Stimulated activated CD8-positive, alpha-beta memory T cell treated with anti-CD3 and anti-CD28 coated beads, Interleukin-15, amount 100 ng/mL, for 1 hour (primary cell): Measurements from ENCODE around the gene ENAH.

Source experiments
- DNase-seq: peaks from one replicate; pipeline ENCODE4 v3.0.0-alpha.2; 2020; ENCODE audit warnings: low read depth

The ENAH gene

DNA sequence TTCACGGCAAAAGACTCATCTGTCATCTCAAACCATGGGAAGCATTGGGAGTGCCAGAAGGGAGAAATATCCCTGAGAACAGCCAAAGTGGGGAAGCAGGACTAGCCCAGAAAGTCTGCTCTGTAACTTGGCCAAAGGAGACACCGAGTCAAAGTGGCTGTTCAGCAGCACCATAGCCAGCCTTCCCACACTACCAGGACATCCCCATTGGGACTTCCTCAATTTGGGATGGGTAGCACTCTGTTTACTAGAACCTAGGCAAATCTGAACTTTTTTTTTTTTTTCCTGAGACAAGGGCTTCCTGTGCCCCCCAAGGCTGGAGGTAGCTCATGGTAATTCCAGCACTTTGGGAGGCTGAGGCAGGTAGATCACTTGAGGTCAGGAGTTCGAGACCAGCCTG is 93.0 kb downstream of the ENAH start:
- no peak for DNase-seq

- no peak for DNase-seq
These were observed 93.6 kb downstream of the ENAH start for GRCh38 chr1:225559326-225559725.

GRCh38 chr1:225556694-225557093 is 96.2 kb downstream of the ENAH start:
- no peak for DNase-seq

DNA sequence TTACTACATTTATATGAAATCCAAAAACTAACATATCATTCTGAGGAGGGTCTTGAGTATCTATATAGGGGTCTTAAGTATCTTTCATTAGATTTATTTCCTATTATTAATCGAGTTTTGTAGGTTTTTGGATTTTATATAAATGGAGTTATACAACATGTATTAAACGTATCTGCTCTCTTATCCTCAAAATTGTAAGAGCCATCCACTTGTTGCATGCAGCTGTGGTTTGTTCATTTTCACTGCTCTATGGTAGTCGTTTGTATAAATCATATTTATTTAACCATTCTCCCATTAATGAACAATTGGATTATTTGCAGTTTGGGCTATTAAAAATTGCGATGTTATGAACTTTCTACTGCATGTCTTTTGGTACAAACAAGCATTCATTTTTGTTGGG is 97.1 kb downstream of the ENAH start:
- DNase-seq: no peak

DNA sequence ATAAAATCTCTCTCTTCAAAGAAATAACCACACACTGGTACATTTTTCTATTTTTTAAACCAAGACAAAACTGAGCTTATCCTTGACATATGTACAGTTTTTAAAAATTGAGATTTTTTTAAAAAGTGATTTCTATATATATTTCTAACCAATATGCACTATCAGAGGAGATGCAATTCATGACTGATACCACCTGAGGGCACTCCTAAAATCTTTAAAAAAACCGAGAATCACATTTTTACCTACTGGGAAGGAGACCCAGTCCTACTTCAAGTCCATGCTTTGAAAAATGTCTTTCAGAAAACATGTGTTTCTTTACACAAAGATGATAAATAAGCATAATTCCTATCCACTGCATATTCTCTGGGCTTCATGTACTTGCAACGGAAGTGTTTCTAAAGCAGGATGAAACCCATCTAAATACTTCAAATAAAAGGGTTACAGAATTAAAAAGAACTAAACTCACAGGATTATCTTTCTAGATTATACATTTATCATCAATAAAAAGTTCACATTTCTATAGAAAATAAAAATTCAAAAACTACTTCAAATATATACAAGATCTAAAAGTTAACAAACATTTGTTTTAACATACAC is 98.6 kb downstream of the ENAH start:
- no peak for DNase-seq

DNA sequence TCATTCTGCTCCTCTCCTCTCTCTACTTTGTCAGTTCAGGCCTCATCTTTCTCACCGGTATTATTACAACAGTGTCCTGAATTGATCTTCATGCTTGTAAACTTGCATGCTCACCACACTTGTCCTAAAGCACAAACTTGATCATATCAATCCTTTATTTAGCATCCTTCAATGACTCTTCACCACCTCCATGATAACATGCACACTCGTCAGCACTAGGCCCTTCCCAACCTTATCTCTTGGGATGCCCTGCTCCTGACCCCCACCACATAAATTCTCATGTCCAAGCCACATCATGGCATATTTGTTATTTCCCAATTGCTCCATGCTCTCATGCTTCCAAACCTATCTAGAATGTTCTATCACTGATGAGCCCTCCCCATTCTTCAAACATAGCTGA is 103.1 kb downstream of the ENAH start:
- no peak for DNase-seq

- no peak for DNase-seq
These were observed 104.6 kb downstream of the ENAH start for GRCh38 chr1:225548140-225548857.

GRCh38 chr1:225545649-225546048 is 107.3 kb downstream of the ENAH start:
- no peak for DNase-seq

GRCh38 chr1:225544924-225545323 is 108.0 kb downstream of the ENAH start:
- DNase-seq: no peak

DNA sequence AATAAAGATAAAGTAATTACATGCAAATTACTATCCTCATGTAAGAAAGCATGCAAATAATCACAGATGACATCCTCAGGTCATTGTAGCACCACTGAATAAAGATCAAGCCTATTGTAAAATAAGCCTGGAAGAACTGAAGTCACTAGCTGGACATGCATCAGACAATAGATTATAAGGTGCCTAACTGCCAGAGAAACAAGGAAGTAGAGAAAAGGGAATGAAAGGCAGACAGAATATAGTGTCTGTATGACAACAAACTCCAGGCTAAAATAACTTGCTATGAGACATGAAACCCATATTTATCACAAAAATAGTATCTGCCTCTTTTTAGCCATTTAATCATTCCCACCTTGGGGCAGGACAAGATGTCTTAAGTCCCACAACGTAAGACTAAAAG is 108.7 kb downstream of the ENAH start:
- DNase-seq: no peak

DNA sequence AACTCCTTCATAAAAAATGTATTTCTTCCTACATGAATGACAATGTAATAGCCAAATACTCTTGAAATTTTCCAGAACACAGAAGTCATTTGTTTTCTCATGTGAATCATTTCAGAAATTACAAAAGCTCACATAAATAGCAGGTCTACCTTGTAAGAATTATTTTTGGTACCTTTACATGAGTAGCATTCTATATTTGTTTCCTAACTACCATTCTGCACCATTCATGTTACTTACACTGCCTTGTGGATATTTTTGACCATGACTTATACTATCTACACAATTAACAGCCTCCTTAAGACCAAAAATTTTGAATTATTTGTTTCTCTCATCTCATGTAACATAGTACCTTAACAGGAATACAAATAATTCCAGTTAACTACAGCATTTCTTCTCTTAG is 109.6 kb downstream of the ENAH start:
- no peak for DNase-seq

DNA sequence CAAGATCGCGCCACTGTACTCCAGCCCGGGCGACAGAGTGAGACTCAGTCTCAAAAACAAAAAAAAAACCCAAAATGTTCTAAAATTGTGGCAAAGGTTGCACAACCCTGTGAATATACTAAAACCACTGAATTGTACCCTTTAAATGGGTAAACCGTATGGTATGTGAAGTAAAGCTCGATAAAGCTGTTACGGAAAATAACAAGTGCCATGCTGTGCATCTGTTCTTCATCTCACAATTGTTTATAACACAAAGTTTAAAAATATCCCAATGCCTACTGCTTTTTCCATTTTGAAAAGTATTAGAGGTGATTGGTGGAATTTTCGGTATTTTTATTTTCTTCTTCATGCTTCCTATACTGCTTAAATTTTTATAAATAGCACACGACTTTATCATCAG is 111.5 kb downstream of the ENAH start:
- DNase-seq: no peak

DNA sequence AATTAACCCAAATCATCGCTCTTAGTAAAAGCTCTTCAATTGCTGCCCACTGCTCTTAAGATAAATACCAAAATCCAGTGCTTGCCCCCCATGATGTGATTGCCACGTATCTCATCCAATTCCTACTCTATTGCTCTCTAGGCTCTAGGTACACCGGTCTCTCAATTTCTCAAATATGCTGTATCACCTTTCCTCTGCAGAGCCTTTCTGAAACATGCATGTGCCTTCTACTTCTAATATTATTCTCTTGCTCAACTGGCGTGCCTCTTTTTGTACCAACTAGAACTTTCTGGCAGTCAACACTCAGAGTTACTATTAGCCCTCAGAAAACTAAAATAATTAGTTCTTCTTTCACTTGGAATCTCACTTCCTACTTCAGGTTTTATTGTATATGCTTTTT is 113.3 kb downstream of the ENAH start:
- DNase-seq: no peak

GRCh38 chr1:225539069-225539468 is 113.9 kb downstream of the ENAH start:
- no peak for DNase-seq

DNA sequence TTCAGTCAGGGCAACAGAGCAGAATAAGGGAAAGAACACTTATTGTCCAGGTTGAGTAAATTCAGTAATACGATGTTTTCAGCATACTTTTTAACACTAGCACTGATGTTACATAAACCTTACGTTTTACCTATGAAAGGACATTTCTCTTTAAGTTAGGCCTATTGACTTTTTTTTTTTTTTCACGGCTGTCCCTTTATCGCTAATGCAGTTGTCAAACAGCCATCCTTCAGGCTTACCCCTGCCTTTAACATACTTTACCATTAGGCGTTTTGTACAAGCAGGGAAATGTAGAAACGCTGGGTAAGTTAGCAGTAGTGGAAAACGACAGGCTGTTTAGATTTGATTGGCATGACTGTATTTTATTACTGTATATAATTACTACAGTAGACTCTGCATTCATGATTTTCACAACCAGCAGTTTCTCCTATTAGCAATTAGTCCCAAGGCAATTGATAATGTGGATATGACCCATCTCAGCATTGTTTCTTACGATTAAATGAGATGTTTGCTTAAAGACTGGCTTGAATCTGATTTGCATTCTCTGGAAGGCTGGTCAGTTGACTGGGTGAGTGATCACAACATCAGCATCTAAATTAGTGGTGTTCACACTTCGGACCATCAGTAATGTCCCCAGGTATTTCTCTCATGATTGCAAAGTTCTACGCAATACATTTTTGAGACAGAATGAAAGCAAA is 115.2 kb downstream of the ENAH start:
- DNase-seq: no peak

GRCh38 chr1:225535280-225535679 is 117.6 kb downstream of the ENAH start:
- DNase-seq: no peak

- DNase-seq: no peak
These were observed 118.2 kb downstream of the ENAH start for GRCh38 chr1:225534772-225535171.

DNA sequence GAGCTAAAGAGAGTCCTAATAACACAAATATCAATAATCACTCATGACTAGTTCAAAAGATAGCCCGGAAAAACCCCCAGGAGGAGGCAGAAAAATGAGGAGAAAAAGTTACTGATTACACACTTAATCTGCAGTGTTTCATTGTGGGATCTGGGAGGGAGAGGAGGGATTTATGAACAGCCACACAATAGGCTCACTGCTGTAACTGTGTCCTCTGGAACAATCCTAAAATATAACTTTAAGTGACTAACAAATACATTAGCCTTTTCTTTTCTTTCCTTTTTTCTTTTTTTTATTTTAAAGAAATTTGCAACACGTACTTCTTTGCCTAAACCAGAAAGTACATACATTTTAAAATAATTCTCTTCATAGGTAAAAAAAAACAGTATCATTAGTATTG is 118.8 kb downstream of the ENAH start:
- DNase-seq: no peak

- no peak for DNase-seq
These were observed 119.7 kb downstream of the ENAH start for GRCh38 chr1:225533238-225533637.

GRCh38 chr1:225532240-225532944 is 120.5 kb downstream of the ENAH start:
- no peak for DNase-seq

DNA sequence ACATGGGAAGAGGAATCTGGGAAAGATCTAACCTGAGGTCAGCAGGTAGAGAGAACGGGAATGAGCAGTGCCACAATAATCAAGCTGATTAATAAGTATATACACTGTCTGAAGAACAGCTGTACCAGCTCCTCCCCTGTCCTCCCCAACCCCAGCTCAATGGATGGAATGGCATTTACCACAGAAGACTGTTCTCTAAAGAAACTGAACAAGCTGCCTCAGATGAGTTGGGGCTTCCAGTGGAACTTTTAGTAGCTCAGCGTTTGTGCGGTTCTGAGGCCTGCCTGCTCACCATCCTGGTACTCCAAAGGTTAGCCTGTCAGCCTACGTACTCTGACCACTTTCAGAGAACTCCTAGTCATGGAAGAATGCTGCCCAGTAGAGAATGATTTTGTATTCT is 123.2 kb downstream of the ENAH start:
- DNase-seq: no peak

DNA sequence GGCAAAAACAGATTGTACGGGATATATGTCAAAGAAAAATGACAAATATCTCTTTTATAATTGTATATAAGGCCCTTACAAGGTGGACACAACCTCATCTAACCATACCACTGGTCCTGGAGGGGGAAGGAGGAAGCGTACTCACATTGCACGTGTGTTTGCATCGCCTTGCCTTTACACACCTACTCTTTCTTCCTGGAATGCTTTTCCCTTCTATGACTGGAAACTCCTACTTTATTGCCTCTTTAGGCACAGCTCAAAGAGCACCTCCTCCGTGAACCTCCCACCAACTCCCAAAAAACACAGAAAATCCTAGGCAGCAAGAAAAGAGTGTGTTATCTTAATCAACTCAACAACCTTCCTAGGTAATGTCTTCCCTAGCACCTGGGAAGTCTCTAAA is 125.3 kb downstream of the ENAH start:
- DNase-seq: no peak

- no peak for DNase-seq
These were observed 126.0 kb downstream of the ENAH start for GRCh38 chr1:225526878-225527277.
